Epithelial cell of proximal tubule (primary cell): ENCODE measurements around the gene PLCL1. TPM values are rescaled to one million over a fixed set of nuclear protein-coding genes. Genes with fewer than 3 reads are reported as not detected.

Experiments used
- DNase-seq: peaks from one replicate; pipeline ENCODE4 v3.0.0-alpha.2; 2011; ENCODE audit warnings: low read depth
- H3K4me3 ChIP-seq: 2 replicates; pipeline ENCODE4 v1.5.1; 2011; ENCODE audit warnings: low read depth, mild to moderate bottlenecking, low read length
- CTCF ChIP-seq: conservative IDR thresholded peaks from 2 replicates; pipeline ENCODE4 v1.5.1; 2012; ENCODE audit warnings: low read depth, mild to moderate bottlenecking, low read length
- total RNA-seq: library from RNA; depleted of rRNA; stranded (reverse); fragments of >200 nt; gene quantifications from 2 replicates; pipeline ENCODE4 v1.2.3, GENCODE V29; 2015

Gene PLCL1
- total RNA-seq, 1 donor from 2014 or later, result not detected

- H3K4me3 ChIP-seq, result no peak overlapping the region
- TF ChIP-seq CTCF, result no peak
- peak; percentile 9 for DNase-seq
These were observed 79.1 kb downstream of the PLCL1 start for GRCh38 chr2:197883354-197884032.

GRCh38 chr2:197884252-197884651 is 79.9 kb downstream of the PLCL1 start:
- no peak overlapping the region for H3K4me3 ChIP-seq
- no peak for DNase-seq
- TF ChIP-seq CTCF, result no peak

- TF ChIP-seq CTCF, result no peak
- no peak for DNase-seq
- H3K4me3 ChIP-seq, result no peak overlapping the region
These were observed 80.7 kb downstream of the PLCL1 start for GRCh38 chr2:197885126-197885525.

GRCh38 chr2:197885587-197885986 is 81.2 kb downstream of the PLCL1 start:
- H3K4me3 ChIP-seq, result no peak overlapping the region
- DNase-seq, result no peak
- TF ChIP-seq CTCF, result no peak

GRCh38 chr2:197888321-197888720 is 83.9 kb downstream of the PLCL1 start:
- no peak overlapping the region for H3K4me3 ChIP-seq
- no peak for DNase-seq
- TF ChIP-seq CTCF, result no peak

GRCh38 chr2:197889041-197889440 is 84.6 kb downstream of the PLCL1 start:
- no peak overlapping the region for H3K4me3 ChIP-seq
- no peak for DNase-seq
- TF ChIP-seq CTCF, result no peak

- no peak overlapping the region for H3K4me3 ChIP-seq
- TF ChIP-seq CTCF, result no peak
- DNase-seq, result no peak
These were observed 85.8 kb downstream of the PLCL1 start for GRCh38 chr2:197890168-197890567.
